HG02642 (cell line): ENCODE data around the gene RALA.

Experiments used
- ATAC-seq: cut with Tn5 transposase; IDR thresholded peaks from one replicate; pipeline ENCODE4 v1.9.1; 2021; ENCODE audit warnings: mild to moderate bottlenecking; ENCODE audit not compliant: unreplicated experiment, poor library complexity

The RALA gene

GRCh38 chr7:39609935-39610263 is 13.5 kb upstream of the RALA start:
- ATAC-seq, result no peak

GRCh38 chr7:39613577-39613976 is 9.8 kb upstream of the RALA start:
- ATAC-seq, result no peak

- no peak for ATAC-seq
Observed at GRCh38 chr7:39614299-39614698, 9.1 kb upstream of the RALA start.

GRCh38 chr7:39615350-39615975 is 7.9 kb upstream of the RALA start:
- ATAC-seq, result no peak

GRCh38 chr7:39616138-39616537 is 7.2 kb upstream of the RALA start:
- no peak for ATAC-seq

- ATAC-seq, result no peak
Observed at GRCh38 chr7:39617005-39617404, 6.4 kb upstream of the RALA start.

GRCh38 chr7:39618868-39619267 is 4.5 kb upstream of the RALA start:
- ATAC-seq, result no peak

- ATAC-seq, result no peak
Observed at GRCh38 chr7:39620486-39620885, 2.9 kb upstream of the RALA start.

GRCh38 chr7:39621261-39621660 is 2.1 kb upstream of the RALA start:
- no peak for ATAC-seq

- no peak for ATAC-seq
Observed at GRCh38 chr7:39621784-39622411, 1.5 kb upstream of the RALA start.

- ATAC-seq, result no peak
Observed at GRCh38 chr7:39622609-39623008, 763 bp upstream of the RALA start.

GRCh38 chr7:39623732-39624441 is 515 bp downstream of the RALA start:
- ATAC-seq, result peak; percentile 62

GRCh38 chr7:39624442-39624807 is 1.1 kb downstream of the RALA start:
- no peak for ATAC-seq

- no peak for ATAC-seq
Observed at GRCh38 chr7:39624935-39625694, 1.7 kb downstream of the RALA start.

GRCh38 chr7:39631736-39632308 is 8.4 kb downstream of the RALA start:
- ATAC-seq, result no peak

- peak; percentile 51 for ATAC-seq
Observed at GRCh38 chr7:39633563-39634477, 10.4 kb downstream of the RALA start.

GRCh38 chr7:39634478-39634805 is 11.1 kb downstream of the RALA start:
- ATAC-seq, result no peak

GRCh38 chr7:39637400-39637799 is 14.0 kb downstream of the RALA start:
- ATAC-seq, result no peak

GRCh38 chr7:39637963-39638485 is 14.7 kb downstream of the RALA start:
- ATAC-seq, result no peak

GRCh38 chr7:39642896-39643295 is 19.5 kb downstream of the RALA start:
- no peak for ATAC-seq
